ENCODE results near the gene ZC3H10.

ZC3H10 gene

DNA sequence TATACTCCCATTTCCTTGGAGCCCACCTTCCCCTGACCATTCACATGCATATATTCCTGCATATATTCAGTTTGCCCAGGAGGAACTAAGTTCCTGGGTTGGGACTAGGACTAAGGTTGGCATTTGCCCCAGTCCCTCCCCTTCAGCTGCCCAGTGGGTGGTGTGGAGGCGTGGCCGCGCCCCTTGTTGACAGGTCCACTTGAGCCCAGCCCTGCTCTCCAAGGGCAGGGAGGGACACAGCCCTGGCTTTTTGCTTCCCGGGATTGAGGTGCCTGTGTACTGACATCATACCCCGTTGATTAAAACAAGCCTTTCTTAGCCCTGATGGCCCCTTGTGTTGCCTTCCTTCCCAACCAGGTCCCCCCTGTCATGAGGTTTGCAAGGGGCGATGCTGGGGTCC lies 30.8 kb upstream of the ZC3H10 start:
- no peak overlapping the region for H3K27ac ChIP-seq
- no peak for TF ChIP-seq CTCF (conservative IDR thresholded peaks at IDR 0.05)

- H3K27ac ChIP-seq, result no peak overlapping the region
- TF ChIP-seq CTCF (conservative IDR thresholded peaks at IDR 0.05), result no peak
Observed at GRCh38 chr12:56097738-56098137, 20.3 kb upstream of the ZC3H10 start.

DNA sequence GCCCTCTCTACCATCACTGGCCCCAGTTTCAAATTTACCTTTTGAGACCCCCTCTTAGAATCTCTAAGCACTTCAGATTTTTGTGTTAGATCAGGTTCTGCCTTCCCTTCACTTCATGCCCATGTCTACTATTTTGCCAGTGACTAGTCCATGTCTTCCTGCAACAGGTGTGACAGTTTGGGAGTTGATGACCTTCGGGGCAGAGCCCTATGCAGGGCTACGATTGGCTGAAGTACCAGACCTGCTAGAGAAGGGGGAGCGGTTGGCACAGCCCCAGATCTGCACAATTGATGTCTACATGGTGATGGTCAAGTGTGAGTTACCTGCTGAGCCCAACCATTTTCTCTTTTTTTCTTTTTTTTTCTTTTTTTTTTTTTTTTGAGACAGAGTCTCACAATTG lies 19.5 kb upstream of the ZC3H10 start:
- no peak overlapping the region for H3K27ac ChIP-seq
- TF ChIP-seq CTCF (conservative IDR thresholded peaks at IDR 0.05), result no peak

GRCh38 chr12:56099787-56100186 lies 18.3 kb upstream of the ZC3H10 start:
- H3K27ac ChIP-seq, result no peak overlapping the region
- no peak for TF ChIP-seq CTCF (conservative IDR thresholded peaks at IDR 0.05)

GRCh38 chr12:56101045-56101444 lies 17.0 kb upstream of the ZC3H10 start:
- TF ChIP-seq CTCF (conservative IDR thresholded peaks at IDR 0.05), result no peak
- H3K27ac ChIP-seq, result no peak overlapping the region

- H3K27ac ChIP-seq, result peak overlapping the region; percentile 95
- no peak for TF ChIP-seq CTCF (conservative IDR thresholded peaks at IDR 0.05)
Observed at GRCh38 chr12:56102683-56103065, 15.4 kb upstream of the ZC3H10 start.

- H3K27ac ChIP-seq, result peak overlapping the region; percentile 95
- no peak for TF ChIP-seq CTCF (conservative IDR thresholded peaks at IDR 0.05)
Observed at GRCh38 chr12:56103066-56103711, 14.9 kb upstream of the ZC3H10 start.

All from VCaP (cell line).